ENCODE results near the gene STK32C.

- TF ChIP-seq YY1 (IDR thresholded peaks at IDR 0.05; ENCODE audit: insufficient read depth, insufficient read length) (no peak), SUZ12 (IDR thresholded peaks at IDR 0.05; ENCODE audit: extremely low read depth, insufficient read depth, insufficient read length) (no peak)
These were observed 144.4 kb downstream of the STK32C start for GRCh38 chr10:132163278-132163765.
